ENCODE measurements around the gene WDR45.

- TF ChIP-seq CTCF (IDR thresholded peaks at IDR 0.05; ENCODE audit: insufficient read depth, low read length), result no peak
- no peak for TF ChIP-seq GABPA (IDR thresholded peaks at IDR 0.05; ENCODE audit: low read depth)
- TF ChIP-seq POLR2AphosphoS5 (IDR thresholded peaks at IDR 0.05; ENCODE audit: low read depth), result no peak
- no peak for TF ChIP-seq REST (IDR thresholded peaks at IDR 0.05; ENCODE audit: insufficient replicate concordance, low read depth)
These were observed 2.7 kb upstream of the WDR45 start for GRCh38 chrX:49082271-49082871.

Measured in HL-60 (cell line).